Activated CD4-positive, alpha-beta T cell treated with anti-CD3 and anti-CD28 coated beads, Interleukin-2, Interleukin-6, amounts not matched to agents 100 ng/mL and 50 ng/mL, durations not matched to agents 16 hours and 8 hours (primary cell): ENCODE data around the gene NUDT9.
"Not testable (repeated sequence)": the region's sequence is repeated elsewhere in the genome, so short reads cannot be mapped to it uniquely, and the experiment has no call there.

ENCODE experiments used
- DNase-seq: peaks from one replicate; pipeline ENCODE4 v3.0.0-alpha.2; 2020

NUDT9 gene

GRCh38 chr4:87409420-87409939, 12.9 kb upstream of the NUDT9 start:
- no peak for DNase-seq

DNA sequence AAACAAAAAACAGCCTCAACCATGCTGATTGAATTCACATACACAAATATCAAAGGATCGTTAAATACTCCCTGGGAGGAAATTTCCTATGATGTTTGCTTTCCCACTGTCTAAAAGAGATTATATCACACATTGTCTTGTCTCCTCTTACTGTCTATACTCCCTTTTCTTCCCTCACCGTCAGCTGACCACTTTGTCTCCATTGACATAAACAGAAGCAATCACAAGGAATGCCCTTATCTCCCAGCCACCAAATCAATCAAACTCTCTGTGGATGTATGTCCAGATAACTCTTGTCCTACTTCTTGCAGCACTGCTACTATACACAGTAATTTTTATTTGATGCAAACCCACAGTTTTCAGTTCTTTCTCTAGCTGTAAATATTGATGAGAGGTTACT, 12.2 kb upstream of the NUDT9 start:
- DNase-seq: no peak

- DNase-seq: no peak
These were observed 11.7 kb upstream of the NUDT9 start for GRCh38 chr4:87410679-87411078.

DNA sequence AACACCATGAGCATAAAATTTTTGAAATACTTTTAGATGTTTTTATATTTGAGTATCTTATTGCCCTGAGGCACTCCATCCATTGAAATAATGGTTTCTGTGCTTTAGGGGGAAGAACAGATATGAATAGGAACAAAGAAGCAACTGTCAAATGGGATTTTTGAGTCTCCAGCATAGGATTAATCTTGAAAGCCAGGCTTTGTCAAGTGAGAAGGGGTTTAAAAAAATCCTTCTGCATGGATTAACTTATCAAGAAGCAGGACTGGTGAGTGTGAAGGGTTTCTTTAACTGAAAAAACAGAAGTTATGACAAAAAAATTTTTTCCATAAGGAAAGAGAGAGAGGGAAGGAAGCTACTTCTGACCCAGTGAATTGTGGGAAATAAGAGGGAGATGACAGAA, 7.6 kb upstream of the NUDT9 start:
- DNase-seq: no peak

GRCh38 chr4:87416965-87417364, 5.4 kb upstream of the NUDT9 start:
- DNase-seq: no peak

DNA sequence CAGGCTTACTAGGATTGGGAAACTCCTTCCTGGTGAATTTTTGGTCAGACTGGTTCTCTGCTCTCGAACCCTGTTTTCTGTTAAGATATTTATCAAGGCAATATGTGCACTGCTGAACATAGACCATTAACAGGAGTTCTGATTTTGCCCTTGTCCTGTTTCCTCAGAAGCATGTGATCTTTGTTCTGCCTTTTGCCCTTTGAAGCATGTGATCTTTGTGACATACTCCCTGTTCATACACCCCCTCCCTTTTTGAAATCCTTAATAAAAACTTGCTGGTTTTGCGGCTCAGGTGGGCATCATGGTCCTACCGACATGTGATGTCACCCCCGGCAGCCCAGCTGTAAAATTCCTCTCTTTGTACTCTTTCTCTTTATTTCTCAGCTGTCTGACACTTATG, 4.0 kb upstream of the NUDT9 start:
- not testable (repeated sequence) for DNase-seq

- DNase-seq: no peak
These were observed 2.7 kb upstream of the NUDT9 start for GRCh38 chr4:87419578-87420249.

GRCh38 chr4:87420276-87420830, 2.0 kb upstream of the NUDT9 start:
- no peak for DNase-seq

DNA sequence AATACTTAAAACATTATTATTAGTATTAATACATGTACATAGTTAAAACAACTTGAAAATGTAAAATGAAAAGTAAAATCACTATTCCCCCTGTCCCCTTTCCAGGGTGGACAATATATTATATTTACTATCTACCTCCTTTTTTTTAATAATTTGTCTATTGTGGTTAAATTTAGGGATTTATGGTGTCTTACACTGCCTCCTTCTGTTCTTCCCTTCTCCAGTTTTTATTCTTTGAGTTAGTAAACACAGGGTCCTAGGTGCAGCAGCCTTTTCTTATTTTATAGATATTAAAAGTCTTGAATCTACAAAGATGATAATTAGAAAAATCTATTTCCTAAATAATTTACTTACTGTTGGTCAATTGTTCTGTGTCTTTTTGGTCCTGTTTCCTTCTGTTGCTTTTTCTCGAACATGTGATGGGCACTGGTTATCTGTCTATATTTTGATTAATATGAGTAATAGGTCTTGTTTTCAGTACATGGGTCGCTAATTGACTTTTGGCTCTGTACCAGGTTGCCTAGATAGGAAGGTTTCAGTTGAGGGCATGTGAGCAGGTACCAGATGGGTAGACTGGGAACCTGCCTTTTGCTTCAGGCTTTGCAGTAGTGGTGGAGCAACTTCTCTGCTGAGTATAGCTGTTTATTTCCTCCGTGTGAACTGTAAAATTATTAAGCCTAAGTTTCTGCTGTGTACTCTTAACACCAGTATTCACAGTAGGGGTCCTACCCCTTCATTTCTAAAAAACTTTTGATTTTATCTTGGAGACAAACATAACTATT, 1.1 kb downstream of the NUDT9 start:
- DNase-seq: peak; percentile 38

GRCh38 chr4:87424099-87424543, 1.7 kb downstream of the NUDT9 start:
- not testable (repeated sequence) for DNase-seq

- peak; percentile 22 for DNase-seq
These were observed 3.3 kb downstream of the NUDT9 start for GRCh38 chr4:87425711-87426110.

DNA sequence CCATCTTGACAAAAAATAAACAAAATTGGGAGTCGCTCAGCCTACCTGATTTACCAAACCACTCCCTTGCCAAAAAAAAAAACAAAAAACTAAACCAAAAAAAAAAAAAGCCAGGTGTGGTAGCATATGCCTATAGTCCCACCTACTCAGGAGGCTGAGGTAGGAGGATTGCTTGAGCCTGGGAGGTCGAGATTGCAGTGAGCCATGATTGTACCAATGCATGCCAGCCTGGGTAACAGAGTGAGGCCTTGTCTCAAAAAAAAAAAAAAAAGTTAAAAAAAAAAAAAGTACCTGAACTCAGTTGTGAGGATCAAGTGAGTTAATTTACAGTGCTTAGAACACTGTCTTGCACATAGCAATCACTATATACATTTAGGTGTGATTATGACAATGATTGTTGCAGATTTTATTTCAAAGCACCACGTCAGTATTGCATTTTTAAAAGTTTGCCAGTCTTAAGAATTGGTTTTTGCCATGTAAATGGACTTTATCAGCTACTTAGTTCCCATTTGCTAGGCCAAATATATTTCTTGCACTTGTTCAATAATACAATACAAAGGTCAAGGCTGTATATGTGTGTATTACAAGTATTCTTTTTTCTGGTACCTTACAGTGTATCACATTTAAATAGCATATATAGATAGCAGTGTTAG, 4.6 kb downstream of the NUDT9 start:
- DNase-seq: no peak

- no peak for DNase-seq
These were observed 5.1 kb downstream of the NUDT9 start for GRCh38 chr4:87427518-87427868.

DNA sequence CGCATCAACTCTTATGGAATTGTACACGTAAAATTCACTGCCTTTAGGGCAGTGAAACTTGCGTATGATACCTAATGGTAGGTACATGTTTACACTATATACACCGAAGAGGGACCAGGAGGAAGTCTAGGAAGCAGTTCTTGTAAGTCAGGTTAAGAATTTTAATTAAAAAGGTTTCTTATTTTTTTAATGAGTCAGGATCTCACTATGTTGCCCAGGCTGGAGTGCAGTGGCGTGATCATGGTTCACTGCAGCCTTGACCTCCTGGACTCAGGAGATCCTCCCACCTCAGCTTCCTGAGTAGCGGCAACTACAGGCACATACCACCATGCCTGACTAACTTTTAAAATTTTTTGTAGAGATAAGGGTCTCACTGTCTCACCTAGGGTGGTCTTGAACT, 6.6 kb downstream of the NUDT9 start:
- no peak for DNase-seq

DNA sequence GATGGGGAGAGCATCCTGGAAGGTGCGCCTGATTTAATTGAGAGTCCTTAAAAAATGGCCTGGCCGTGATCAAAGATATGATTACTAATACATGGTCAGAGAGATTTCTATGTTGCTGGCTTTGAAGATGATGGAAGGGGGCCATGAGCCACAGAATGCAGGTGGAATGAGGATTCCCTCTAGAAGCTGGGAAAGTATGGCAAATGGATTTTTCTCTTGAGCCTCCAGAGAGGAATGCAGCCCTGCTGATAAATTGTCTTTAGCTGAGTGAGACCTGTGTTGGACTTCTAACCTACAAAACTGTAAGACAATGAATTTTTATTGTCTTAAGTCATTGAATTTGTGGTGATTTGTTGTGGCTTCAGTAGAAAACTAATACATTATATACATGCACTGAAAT, 7.7 kb downstream of the NUDT9 start:
- no peak for DNase-seq

DNA sequence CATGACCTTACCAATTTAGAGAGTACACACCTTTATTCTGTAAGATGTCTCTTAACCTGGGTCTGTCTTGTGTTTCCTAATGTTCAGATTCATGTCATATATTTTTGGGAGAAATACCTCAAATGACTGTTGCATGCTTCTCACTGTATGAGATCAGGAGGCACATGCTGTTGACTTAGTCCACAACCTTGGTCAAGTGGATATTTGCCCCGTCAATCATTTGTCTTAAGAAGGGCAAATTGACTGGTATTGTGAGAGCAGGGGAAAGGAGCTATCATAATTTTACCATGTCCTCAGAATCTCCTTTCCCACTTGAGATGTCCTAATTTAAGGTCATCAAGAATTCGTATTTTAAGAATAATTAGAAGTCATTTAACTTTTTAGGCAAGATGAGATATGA, 11.0 kb downstream of the NUDT9 start:
- DNase-seq: no peak

DNA sequence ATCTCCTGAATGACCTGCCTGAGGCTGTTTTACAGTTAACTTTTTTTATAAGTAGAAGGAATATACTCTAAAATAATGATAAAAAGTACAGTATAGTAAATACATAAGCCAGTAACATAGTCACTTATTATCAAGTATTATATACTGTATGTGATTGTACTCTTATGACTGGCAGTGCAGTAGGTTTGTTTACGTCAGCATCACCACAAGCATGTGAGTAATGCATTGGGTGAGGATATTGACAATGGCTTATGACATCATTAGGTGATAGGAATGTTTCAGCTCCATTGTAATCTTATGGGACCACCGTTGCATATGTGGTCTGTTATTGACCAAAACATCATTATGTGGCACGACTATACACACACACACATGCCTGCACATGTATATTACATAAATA, 20.5 kb downstream of the NUDT9 start:
- DNase-seq: no peak

DNA sequence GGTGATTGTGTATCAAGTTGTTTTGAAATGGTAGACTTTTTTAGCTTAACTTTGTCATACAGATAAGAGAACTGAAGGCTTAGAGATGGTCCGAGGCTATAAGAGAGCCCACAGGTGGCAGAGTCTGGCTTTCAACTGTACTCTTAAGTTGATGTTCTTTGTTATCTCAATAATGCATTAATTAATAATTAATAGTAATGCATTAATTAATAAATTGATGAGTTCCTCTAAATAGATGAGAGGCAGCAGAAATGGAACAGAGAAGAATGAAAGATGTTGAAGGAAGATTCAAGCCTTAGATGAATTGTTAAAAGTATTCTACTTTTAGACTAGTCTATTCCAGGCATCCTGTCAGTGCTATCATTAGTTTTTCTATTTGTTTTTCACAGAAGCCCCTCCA, 22.4 kb downstream of the NUDT9 start:
- no peak for DNase-seq

GRCh38 chr4:87445964-87446363, 23.6 kb downstream of the NUDT9 start:
- DNase-seq: no peak

- not testable (repeated sequence) for DNase-seq
These were observed 24.0 kb downstream of the NUDT9 start for GRCh38 chr4:87446375-87446774.

GRCh38 chr4:87451537-87451936, 29.2 kb downstream of the NUDT9 start:
- no peak for DNase-seq

- DNase-seq: no peak
These were observed 36.5 kb downstream of the NUDT9 start for GRCh38 chr4:87458913-87459312.

DNA sequence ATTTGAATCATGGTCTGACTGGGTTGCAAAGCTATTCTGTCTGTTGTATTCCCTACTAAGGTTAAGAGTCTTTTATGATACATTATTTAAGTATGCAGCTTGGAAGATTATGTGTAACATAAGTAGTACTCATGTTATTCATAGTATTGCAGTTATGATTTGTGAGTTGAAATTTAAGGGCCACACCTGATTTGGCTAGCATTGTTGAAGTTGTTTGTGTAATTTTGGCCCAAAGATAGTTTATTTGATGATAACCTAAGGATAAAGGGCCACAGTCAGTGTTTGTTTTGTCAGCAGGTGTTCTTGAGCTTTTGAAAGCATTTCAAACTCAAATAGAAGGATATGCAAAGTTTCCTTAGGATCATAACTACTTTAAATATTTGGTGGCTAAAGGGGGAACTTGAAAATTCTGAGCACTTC, 38.9 kb downstream of the NUDT9 start:
- no peak for DNase-seq

- DNase-seq: no peak
These were observed 39.7 kb downstream of the NUDT9 start for GRCh38 chr4:87462102-87462501.
